Heart left ventricle (tissue), 13 donors: Measurements from ENCODE around the gene LRRC42.

Experiments
- POLR2A ChIP-seq, 2 donors: fragments of 450-650 bp; IDR thresholded peaks; one replicate each; pipeline ENCODE4 v1.6.1; 2017; ENCODE audit warnings: antibody characterized with exemption in 2 of 2, mild to moderate bottlenecking in 2 of 2, moderate library complexity in 2 of 2
- TF ChIP-seq, protein P1 (sequence below), 12 donors: fragments of 200-600 bp; sonication (generic) in 4 of 12; IDR thresholded peaks; one replicate each; pipeline versions ENCODE4 v1.5.0 to v1.8.0; 2018 to 2022; ENCODE audit warnings: antibody characterized with exemption in 12 of 12, mild to moderate bottlenecking in 5 of 12
- donor health status: ischemic (EF 13 %, LVEDD 7.1; RV severe dilation, severe dysfunction).
- donor health status: DM: no; HTN: yes; CAD: no.
- donor health status: DM: no; HTN: no; CAD: no.
- donor health status: ischemic (EF 25% LVEDD 6.9; RV normal size, moderate dysfunction).
- donor health status: ischemic (EF 25% LVEDD 5.7; RV mildly dilated, moderate dysfunction).
- donor health status: ischemic (EF 35%, LVEDD 5.7; RV mildly dilated, moderate dysfunction).
- donor health status: nonischemic (EF 11% LVEDD 7.7; RV severe dilation, severe dysfunction).
- donor health status: DM: yes; HTN: yes; CAD: no.
- donor health status: PGD.
- donor health status: ischemic (EF 29% LVEDD 5.4; RV normal size, mild dysfunction).
- donor health status: nonischemic (EF 23%, LVEDD 6.1; RV moderate dilation, normal function).

DNA sequence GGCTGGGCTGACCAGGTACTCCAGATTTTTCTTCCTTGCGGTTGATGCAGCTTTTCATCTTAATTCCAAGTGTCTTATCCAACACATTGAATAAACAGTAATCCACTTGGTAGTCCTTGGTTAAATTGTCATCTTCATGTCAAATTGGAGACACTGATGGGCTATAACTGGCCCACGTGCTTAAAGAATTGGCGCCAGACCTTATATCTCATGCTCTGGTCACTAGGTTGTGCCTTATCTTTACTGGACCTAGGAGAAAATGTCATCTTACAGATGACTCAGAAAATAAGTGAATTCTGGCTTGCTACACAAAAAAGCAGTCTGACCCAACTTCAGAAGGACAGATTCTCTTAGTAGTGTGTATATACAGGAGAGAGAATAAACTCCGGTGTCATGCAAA lies 16.2 kb downstream of the LRRC42 start:
- no peak for TF ChIP-seq POLR2A (IDR thresholded peaks at IDR 0.05)
- TF ChIP-seq, protein P1, sequence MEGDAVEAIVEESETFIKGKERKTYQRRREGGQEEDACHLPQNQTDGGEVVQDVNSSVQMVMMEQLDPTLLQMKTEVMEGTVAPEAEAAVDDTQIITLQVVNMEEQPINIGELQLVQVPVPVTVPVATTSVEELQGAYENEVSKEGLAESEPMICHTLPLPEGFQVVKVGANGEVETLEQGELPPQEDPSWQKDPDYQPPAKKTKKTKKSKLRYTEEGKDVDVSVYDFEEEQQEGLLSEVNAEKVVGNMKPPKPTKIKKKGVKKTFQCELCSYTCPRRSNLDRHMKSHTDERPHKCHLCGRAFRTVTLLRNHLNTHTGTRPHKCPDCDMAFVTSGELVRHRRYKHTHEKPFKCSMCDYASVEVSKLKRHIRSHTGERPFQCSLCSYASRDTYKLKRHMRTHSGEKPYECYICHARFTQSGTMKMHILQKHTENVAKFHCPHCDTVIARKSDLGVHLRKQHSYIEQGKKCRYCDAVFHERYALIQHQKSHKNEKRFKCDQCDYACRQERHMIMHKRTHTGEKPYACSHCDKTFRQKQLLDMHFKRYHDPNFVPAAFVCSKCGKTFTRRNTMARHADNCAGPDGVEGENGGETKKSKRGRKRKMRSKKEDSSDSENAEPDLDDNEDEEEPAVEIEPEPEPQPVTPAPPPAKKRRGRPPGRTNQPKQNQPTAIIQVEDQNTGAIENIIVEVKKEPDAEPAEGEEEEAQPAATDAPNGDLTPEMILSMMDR (IDR thresholded peaks at IDR 0.05), result no peak
